GM19395 (cell line): ENCODE measurements around the gene PAGE5.

Experiments
- ATAC-seq: cut with Tn5 transposase; IDR thresholded peaks from one replicate; pipeline ENCODE4 v1.9.1; 2021; ENCODE audit warnings: mild to moderate bottlenecking, moderate library complexity; ENCODE audit not compliant: unreplicated experiment

The PAGE5 gene

DNA sequence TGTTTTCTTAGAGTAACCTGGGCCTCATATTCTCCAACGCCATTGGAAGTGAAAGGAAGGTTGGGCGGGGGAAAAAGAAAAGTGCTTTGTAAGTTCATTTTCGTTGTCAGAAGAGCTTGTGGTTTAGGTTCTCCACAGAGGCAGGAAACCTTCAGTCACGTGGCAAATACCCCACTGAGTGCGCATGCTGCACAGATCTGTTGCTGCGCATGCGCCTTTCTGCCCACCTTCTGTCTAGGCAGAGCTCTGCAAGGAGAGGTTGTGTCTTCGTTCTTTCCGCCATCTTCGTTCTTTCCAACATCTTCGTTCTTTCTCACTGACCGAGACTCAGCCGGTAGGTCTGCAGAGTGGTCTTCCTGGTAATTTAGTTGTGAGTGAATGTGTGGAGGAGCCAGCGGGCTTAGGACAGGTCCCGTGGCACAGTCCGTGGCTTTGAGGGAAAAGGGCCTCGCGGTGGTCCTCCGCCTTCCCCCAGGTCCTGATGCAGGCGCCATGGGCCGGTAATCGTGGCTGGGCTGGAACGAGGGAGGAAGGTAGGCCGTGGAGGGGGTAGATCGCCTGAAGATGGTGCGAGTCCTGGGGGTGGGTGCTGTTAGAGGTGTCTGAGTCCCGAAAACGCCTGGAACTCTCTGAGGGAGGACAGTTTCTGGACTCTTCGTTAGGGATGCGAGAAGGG is at the start of gene PAGE5:
Gene PAGE5 (plus strand): TSS at position 228 of the 676 bp plus-strand sequence. CDS start 1,037 bp downstream, outside the sequence.
- ATAC-seq = no peak

GRCh38 chrX:55187281-55187680 is 32.9 kb upstream of the PAGE5 start:
- no peak for ATAC-seq

GRCh38 chrX:55196688-55197087 is 23.5 kb upstream of the PAGE5 start:
- no peak for ATAC-seq

DNA sequence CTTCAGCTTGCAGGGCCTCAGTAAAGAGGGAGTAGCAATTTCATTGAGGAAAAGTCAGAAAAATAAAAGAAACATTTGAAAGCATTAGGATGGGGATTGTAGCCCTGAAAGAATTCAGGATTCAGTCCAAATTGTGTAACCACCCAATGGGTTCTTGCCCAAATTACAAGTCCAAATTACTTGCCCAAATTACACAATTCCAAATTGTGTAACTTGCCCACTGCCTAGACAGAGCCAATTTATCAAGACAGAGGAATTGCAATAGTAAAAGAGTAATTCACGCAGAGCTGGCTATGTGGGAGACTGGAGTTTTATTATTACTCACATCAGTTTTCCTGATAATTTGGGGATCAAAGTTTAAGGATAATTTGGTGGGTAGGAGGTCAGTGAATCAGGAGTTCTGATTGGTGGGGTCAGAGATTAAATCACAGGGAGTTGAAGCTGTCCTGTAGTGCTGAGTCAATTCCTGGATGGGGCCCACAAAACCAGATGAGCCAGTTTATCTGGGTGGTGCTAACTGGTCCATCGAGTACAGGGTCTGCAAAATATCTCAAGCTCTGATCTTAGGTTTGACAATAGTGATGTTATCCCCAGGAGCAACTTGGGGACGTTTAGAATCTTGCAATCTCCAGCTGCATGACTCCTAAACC is 18.1 kb upstream of the PAGE5 start:
- no peak for ATAC-seq

DNA sequence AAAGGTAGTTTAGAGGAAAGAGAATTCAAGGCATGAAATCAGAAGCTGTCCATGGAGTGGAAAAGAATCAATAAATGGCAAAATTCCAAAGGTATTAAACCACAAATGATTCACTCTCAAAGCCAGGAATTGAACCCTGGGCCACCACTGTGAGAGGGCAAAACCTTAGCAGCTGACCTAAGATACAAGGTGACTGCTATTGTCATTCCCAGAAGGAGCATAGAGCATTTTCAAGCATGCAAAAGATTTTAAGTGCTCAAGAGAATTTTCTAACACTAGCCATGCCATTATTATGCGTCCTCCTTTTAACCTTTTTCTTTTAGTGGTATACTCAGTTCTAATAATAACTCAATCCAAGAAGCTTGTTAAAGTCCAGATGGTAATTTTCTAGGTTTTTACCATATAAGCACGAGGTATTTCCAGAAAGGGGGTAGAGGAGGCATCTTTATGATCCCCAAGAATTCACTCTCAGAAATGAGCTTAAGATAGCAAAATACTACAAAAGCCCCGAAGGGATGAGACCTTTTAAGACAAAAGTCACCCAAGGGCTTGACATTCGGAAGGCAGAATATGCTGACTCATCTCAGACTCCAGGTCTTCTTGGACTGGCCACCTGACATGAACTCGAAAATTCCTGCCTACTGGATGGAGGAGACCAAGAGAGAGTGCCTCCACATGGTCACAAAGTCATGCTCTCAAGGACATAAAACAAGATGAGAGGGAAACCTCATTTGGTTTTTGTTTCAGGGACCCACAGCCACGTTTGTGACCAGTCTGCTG is 13.8 kb upstream of the PAGE5 start:
- ATAC-seq = no peak

- ATAC-seq = no peak
Measured at GRCh38 chrX:55210931-55211677, 9.0 kb upstream of the PAGE5 start.

- ATAC-seq = no peak
Measured at GRCh38 chrX:55213381-55213780, 6.8 kb upstream of the PAGE5 start.

DNA sequence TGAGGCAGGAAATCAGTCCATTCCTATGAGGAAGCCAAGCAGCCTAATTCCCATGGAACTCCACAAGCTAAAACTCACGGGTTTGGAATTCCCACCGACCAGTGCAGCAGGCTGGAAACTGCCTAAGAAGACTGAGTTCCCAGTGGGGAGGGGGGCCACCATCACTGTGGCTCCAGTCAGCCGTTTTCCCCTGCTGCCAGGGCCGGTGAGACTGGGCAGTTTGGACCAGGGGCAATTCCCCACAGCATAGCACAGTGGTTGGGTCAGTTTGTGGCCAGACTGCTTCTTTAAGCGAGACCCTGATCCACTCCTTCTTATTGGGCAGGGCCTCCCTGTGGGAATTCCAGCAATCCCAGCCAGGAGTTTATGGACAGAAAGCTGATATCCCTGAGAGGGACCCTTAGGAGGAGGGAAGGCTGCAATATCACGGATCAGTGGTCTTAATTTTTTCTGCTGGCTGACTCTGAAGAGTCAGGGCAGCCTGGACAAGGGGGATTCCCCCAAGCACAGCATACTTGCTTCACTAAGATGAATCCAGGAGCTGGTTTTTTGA is 20.7 kb downstream of the PAGE5 start:
- ATAC-seq = no peak

GRCh38 chrX:55253528-55253927 is 33.4 kb downstream of the PAGE5 start:
- ATAC-seq = no peak

- ATAC-seq = no peak
Measured at GRCh38 chrX:55260806-55261205, 40.7 kb downstream of the PAGE5 start.

DNA sequence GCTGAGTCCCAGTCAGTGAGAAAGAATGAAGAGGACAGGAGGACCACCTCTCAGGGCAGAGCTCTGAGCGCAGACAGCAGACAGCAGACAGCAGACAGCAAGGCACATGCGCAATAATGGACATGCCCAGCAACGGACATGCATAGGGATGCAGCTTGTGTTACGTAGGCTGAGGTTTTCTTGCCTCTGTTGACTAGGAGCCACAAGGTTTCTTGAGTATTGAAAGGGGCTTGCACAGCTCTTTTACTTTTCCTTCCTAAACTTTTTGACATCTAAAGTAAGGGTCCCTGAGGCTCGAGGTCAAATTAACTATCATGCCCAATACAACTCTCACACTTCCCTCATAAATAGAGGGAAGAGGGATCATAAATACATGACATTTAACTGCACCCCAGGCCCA is 44.7 kb downstream of the PAGE5 start, which contains the start of gene PAGE3:
Gene PAGE3 (minus strand): TSS at position 101 of the 400 bp plus-strand sequence. CDS start 1,013 bp downstream, outside the sequence.
- ATAC-seq = no peak
